ENCODE measurements around the gene DSE. TPM values are rescaled to one million over a fixed set of nuclear protein-coding genes. Genes with fewer than 3 reads are reported as not detected.

Gene DSE
- total and polyA plus RNA-seq, 3 experiments from 2014 or later, result 2.7 to 7.9 (median 7.5) TPM

DNA sequence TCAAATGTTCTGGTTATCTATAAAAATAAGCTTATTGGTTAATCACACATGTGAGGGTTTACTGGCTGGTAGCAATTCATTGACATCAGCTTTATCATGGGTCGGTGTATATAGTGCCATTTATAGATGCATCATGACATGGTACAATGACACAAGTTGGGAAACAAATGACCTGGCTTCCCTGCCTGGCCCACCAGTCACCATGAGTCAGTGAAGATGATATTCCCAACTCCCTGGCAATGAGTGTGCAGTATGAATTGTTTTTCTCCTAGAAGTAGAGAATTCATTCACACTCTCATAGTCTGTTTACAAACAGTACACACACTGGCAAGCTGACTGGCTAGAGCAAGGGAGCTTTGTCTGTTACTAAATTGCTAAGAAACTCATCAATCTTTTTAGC lies 53.3 kb downstream of the DSE start:
- CTCF ChIA-PET, result no interaction called here
- Mint-ChIP-seq H3K9me3 (no peaks in the 10 kb centered on the region), H3K27me3 (no peaks in the 10 kb centered on the region), H3K36me3 (peaks cover 0 to 5% (median 4%) of the 10 kb centered on the region in 3 donors), H3K4me1 (no peaks in the 10 kb centered on the region), H3K27ac (no peak overlapping the region), H3K4me3 (no peak overlapping the region)
- Histone ChIP-seq H3K9me3 (ENCODE audit: low read length) (no peaks in the 10 kb centered on the region), H3K4me3 (ENCODE audit: low read length) (no peak overlapping the region), H3K27me3 (ENCODE audit: insufficient read depth, low read length, poor library complexity, severe bottlenecking) (no peaks in the 10 kb centered on the region), H3K36me3 (ENCODE audit: insufficient read depth, low read length) (no peaks in the 10 kb centered on the region), H3K27ac (ENCODE audit: low read depth, low read length) (no peak overlapping the region), H3K4me1 (ENCODE audit: insufficient read depth, low read length) (no peaks in the 10 kb centered on the region)
- no peak for DNase-seq
- POLR2A ChIA-PET, result no interaction called here

GRCh38 chr6:116426551-116426950 lies 55.8 kb downstream of the DSE start:
- no peak overlapping the region for H3K27ac ChIP-seq (ENCODE audit: low read depth, low read length)
- POLR2A ChIA-PET, result no interaction called here
- no peaks in the 10 kb centered on the region for H3K27me3 Mint-ChIP-seq
- CTCF ChIA-PET, result interaction anchor here (1.6 kb wide), 1 partner anchor 18 kb away, joined by 4 read pairs; no protein-coding TSS in a partner anchor
- DNase-seq, result no peak
- H3K36me3 ChIP-seq (ENCODE audit: insufficient read depth, low read length), result no peaks in the 10 kb centered on the region
- H3K27me3 ChIP-seq (ENCODE audit: insufficient read depth, low read length, poor library complexity, severe bottlenecking), result no peaks in the 10 kb centered on the region
- peaks cover 0 to 9% (median 5%) of the 10 kb centered on the region in 3 donors for H3K36me3 Mint-ChIP-seq
- no peaks in the 10 kb centered on the region for H3K4me1 Mint-ChIP-seq
- H3K9me3 ChIP-seq (ENCODE audit: low read length), result no peaks in the 10 kb centered on the region
- no peaks in the 10 kb centered on the region for H3K4me1 ChIP-seq (ENCODE audit: insufficient read depth, low read length)
- no peak overlapping the region for H3K4me3 ChIP-seq (ENCODE audit: low read length)
- no peak overlapping the region for H3K27ac Mint-ChIP-seq
- no peak overlapping the region for H3K4me3 Mint-ChIP-seq
- no peaks in the 10 kb centered on the region for H3K9me3 Mint-ChIP-seq

DNA sequence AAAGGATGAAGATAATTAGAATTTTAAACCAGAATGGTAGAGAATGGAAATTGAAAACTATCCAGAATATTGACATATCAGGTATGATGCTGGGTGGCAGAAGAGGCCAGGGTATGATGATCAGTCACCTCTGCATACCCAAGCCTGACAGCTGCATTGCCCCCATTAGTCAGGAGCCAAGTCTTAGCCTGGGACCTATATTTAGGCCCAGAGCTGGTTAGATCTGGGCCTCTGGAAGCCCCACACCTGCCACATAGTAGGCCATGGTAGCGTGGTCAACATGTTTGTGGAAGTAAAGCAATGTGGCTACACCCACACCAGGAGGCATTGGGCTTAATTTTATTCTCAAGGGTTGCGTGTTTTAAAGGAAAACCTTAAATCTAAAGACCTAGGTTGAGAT lies 58.4 kb downstream of the DSE start:
- H3K4me1 ChIP-seq (ENCODE audit: insufficient read depth, low read length), result no peaks in the 10 kb centered on the region
- Mint-ChIP-seq H3K4me1 (no peaks in the 10 kb centered on the region), H3K9me3 (no peaks in the 10 kb centered on the region), H3K27ac (no peak overlapping the region), H3K36me3 (peaks cover 0 to 9% (median 7%) of the 10 kb centered on the region in 3 donors), H3K27me3 (no peaks in the 10 kb centered on the region), H3K4me3 (no peak overlapping the region)
- no peaks in the 10 kb centered on the region for H3K9me3 ChIP-seq (ENCODE audit: low read length)
- H3K4me3 ChIP-seq (ENCODE audit: low read length), result no peak overlapping the region
- H3K27me3 ChIP-seq (ENCODE audit: insufficient read depth, low read length, poor library complexity, severe bottlenecking), result no peaks in the 10 kb centered on the region
- CTCF ChIA-PET, result no interaction called here
- DNase-seq, result no peak
- no peak overlapping the region for H3K27ac ChIP-seq (ENCODE audit: low read depth, low read length)
- H3K36me3 ChIP-seq (ENCODE audit: insufficient read depth, low read length), result no peaks in the 10 kb centered on the region
- POLR2A ChIA-PET, result no interaction called here

GRCh38 chr6:116430860-116431259 lies 60.1 kb downstream of the DSE start:
- no peaks in the 10 kb centered on the region for H3K27me3 Mint-ChIP-seq
- H3K36me3 Mint-ChIP-seq, result peaks cover 0 to 9% (median 7%) of the 10 kb centered on the region in 3 donors
- H3K9me3 Mint-ChIP-seq, result no peaks in the 10 kb centered on the region
- H3K9me3 ChIP-seq (ENCODE audit: low read length), result no peaks in the 10 kb centered on the region
- H3K4me3 ChIP-seq (ENCODE audit: low read length), result no peak overlapping the region
- H3K27ac ChIP-seq (ENCODE audit: low read depth, low read length), result no peak overlapping the region
- ChIA-PET POLR2A (no interaction called here), CTCF (no interaction called here)
- no peaks in the 10 kb centered on the region for H3K4me1 Mint-ChIP-seq
- no peaks in the 10 kb centered on the region for H3K4me1 ChIP-seq (ENCODE audit: insufficient read depth, low read length)
- no peak overlapping the region for H3K4me3 Mint-ChIP-seq
- DNase-seq, result no peak
- no peaks in the 10 kb centered on the region for H3K27me3 ChIP-seq (ENCODE audit: insufficient read depth, low read length, poor library complexity, severe bottlenecking)
- no peaks in the 10 kb centered on the region for H3K36me3 ChIP-seq (ENCODE audit: insufficient read depth, low read length)
- H3K27ac Mint-ChIP-seq, result no peak overlapping the region

GRCh38 chr6:116431964-116432595 lies 61.3 kb downstream of the DSE start:
- no peak overlapping the region for H3K27ac Mint-ChIP-seq
- Histone ChIP-seq H3K4me1 (ENCODE audit: insufficient read depth, low read length) (no peaks in the 10 kb centered on the region), H3K4me3 (ENCODE audit: low read length) (no peak overlapping the region), H3K27ac (ENCODE audit: low read depth, low read length) (no peak overlapping the region), H3K36me3 (ENCODE audit: insufficient read depth, low read length) (no peaks in the 10 kb centered on the region), H3K9me3 (ENCODE audit: low read length) (no peaks in the 10 kb centered on the region), H3K27me3 (ENCODE audit: insufficient read depth, low read length, poor library complexity, severe bottlenecking) (no peaks in the 10 kb centered on the region)
- H3K4me3 Mint-ChIP-seq, result no peak overlapping the region
- peaks cover 0 to 3% of the 10 kb centered on the region in 2 donors for H3K27me3 Mint-ChIP-seq
- ChIA-PET POLR2A (no interaction called here), CTCF (no interaction called here)
- no peak for DNase-seq
- H3K4me1 Mint-ChIP-seq, result no peaks in the 10 kb centered on the region
- H3K36me3 Mint-ChIP-seq, result peaks cover 0 to 7% (median 6%) of the 10 kb centered on the region in 3 donors
- no peaks in the 10 kb centered on the region for H3K9me3 Mint-ChIP-seq

DNA sequence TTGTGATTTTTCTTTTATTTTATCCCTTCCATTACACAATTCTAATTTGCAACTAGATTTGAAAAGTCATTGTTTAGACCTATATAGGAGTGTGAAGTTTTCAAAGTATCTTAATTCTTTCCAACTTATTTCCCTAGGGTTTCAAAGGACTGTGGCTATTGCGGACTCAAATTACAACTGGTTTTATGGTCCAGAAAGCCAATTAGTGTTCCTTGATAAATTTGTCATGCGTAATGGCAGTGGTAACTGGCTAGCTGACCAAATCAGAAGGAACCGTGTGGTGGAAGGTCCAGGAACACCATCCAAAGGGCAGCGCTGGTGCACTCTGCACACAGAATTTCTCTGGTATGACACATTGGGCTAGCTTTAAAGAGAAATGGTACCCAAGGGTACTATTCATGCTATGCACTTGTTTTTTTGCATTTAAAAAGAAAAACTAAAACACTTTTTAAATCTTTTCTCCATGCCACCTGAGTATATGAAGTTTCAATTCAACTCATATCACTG lies 62.5 kb downstream of the DSE start:
- no peaks in the 10 kb centered on the region for H3K9me3 Mint-ChIP-seq
- H3K4me1 Mint-ChIP-seq, result no peaks in the 10 kb centered on the region
- Histone ChIP-seq H3K36me3 (ENCODE audit: insufficient read depth, low read length) (no peaks in the 10 kb centered on the region), H3K4me3 (ENCODE audit: low read length) (no peak overlapping the region), H3K27ac (ENCODE audit: low read depth, low read length) (no peak overlapping the region), H3K4me1 (ENCODE audit: insufficient read depth, low read length) (no peaks in the 10 kb centered on the region), H3K9me3 (ENCODE audit: low read length) (no peaks in the 10 kb centered on the region), H3K27me3 (ENCODE audit: insufficient read depth, low read length, poor library complexity, severe bottlenecking) (no peaks in the 10 kb centered on the region)
- CTCF ChIA-PET, result no interaction called here
- H3K27ac Mint-ChIP-seq, result no peak overlapping the region
- H3K27me3 Mint-ChIP-seq, result peaks cover 0 to 3% of the 10 kb centered on the region in 2 donors
- POLR2A ChIA-PET, result no interaction called here
- H3K4me3 Mint-ChIP-seq, result no peak overlapping the region
- H3K36me3 Mint-ChIP-seq, result peaks cover 0 to 6% (median 5%) of the 10 kb centered on the region in 3 donors
- DNase-seq, result no peak

DNA sequence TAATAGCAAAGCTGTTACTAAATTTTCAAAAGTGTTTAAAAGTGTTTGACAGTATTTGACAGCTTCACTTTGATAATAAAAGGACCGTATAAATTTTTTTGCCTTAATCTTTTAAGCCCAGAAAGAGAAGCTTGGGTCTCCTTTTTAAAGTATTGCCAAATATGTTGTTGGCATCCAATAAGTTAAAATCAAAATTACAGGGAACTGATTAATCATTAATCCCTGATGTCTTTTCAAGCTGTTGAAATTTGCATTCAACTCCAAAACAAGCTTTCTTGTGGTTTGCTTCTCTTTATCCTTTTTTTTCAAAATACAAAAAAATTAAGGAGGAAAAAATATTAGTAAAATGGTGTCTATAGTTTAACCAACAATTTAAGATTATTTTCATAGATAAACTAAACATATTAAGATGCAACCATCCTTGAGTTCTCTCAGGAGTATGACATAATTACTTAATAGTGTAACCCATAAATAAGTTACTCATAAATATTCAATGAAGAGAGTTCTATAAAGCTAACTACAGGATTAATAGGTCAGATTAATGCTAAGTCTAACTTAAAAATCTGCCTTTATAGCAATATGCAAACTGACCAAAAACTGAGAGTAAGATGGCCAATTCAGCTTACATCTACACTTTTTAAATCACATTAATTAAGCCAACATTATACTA lies 63.4 kb downstream of the DSE start:
- Histone ChIP-seq H3K4me1 (ENCODE audit: insufficient read depth, low read length) (no peaks in the 10 kb centered on the region), H3K9me3 (ENCODE audit: low read length) (no peaks in the 10 kb centered on the region), H3K4me3 (ENCODE audit: low read length) (no peak overlapping the region), H3K27me3 (ENCODE audit: insufficient read depth, low read length, poor library complexity, severe bottlenecking) (no peaks in the 10 kb centered on the region), H3K36me3 (ENCODE audit: insufficient read depth, low read length) (no peaks in the 10 kb centered on the region), H3K27ac (ENCODE audit: low read depth, low read length) (no peak overlapping the region)
- H3K36me3 Mint-ChIP-seq, result peaks cover 0 to 4% (median 2%) of the 10 kb centered on the region in 3 donors
- no peaks in the 10 kb centered on the region for H3K9me3 Mint-ChIP-seq
- POLR2A ChIA-PET, result no interaction called here
- DNase-seq, result no peak
- no peaks in the 10 kb centered on the region for H3K4me1 Mint-ChIP-seq
- peaks cover 0 to 3% of the 10 kb centered on the region in 2 donors for H3K27me3 Mint-ChIP-seq
- no peak overlapping the region for H3K27ac Mint-ChIP-seq
- no peak overlapping the region for H3K4me3 Mint-ChIP-seq
- CTCF ChIA-PET, result no interaction called here

- no peak overlapping the region for H3K4me3 Mint-ChIP-seq
- H3K4me1 ChIP-seq (ENCODE audit: insufficient read depth, low read length), result no peaks in the 10 kb centered on the region
- no peaks in the 10 kb centered on the region for H3K9me3 ChIP-seq (ENCODE audit: low read length)
- peaks cover 0 to 2% (median 0%) of the 10 kb centered on the region in 3 donors for H3K36me3 Mint-ChIP-seq
- H3K9me3 Mint-ChIP-seq, result no peaks in the 10 kb centered on the region
- H3K27ac Mint-ChIP-seq, result no peak overlapping the region
- CTCF ChIA-PET, result no interaction called here
- DNase-seq, result no peak
- H3K36me3 ChIP-seq (ENCODE audit: insufficient read depth, low read length), result no peaks in the 10 kb centered on the region
- no peak overlapping the region for H3K4me3 ChIP-seq (ENCODE audit: low read length)
- POLR2A ChIA-PET, result no interaction called here
- H3K27ac ChIP-seq (ENCODE audit: low read depth, low read length), result no peak overlapping the region
- no peaks in the 10 kb centered on the region for H3K4me1 Mint-ChIP-seq
- H3K27me3 Mint-ChIP-seq, result peaks cover 3 to 4% of the 10 kb centered on the region in 2 donors
- no peaks in the 10 kb centered on the region for H3K27me3 ChIP-seq (ENCODE audit: insufficient read depth, low read length, poor library complexity, severe bottlenecking)
Observed at GRCh38 chr6:116436586-116436985, 65.8 kb downstream of the DSE start.

Measured in CD8-positive, alpha-beta memory T cell (primary cell).